HG03025 (cell line): ENCODE results near the gene UGGT1.

Experiments
- ATAC-seq: cut with Tn5 transposase; IDR thresholded peaks from one replicate; pipeline ENCODE4 v1.9.1; 2021; ENCODE audit warnings: mild to moderate bottlenecking, moderate library complexity; ENCODE audit not compliant: unreplicated experiment, low FRiP score

Gene UGGT1

GRCh38 chr2:128090945-128091725 is at the start of gene UGGT1:
Gene UGGT1 (plus strand): TSS chr2:128091200. CDS start chr2:128091358, 158 bp downstream.
- peak; percentile 96 for ATAC-seq

GRCh38 chr2:128041561-128041960 is 49.4 kb upstream of the UGGT1 start:
- no peak for ATAC-seq

GRCh38 chr2:128043041-128043440 is 48.0 kb upstream of the UGGT1 start:
- ATAC-seq, result no peak

GRCh38 chr2:128053331-128053730 is 37.7 kb upstream of the UGGT1 start:
- ATAC-seq, result no peak

GRCh38 chr2:128054104-128054885 is 36.7 kb upstream of the UGGT1 start:
- no peak for ATAC-seq

GRCh38 chr2:128057334-128057733 is 33.7 kb upstream of the UGGT1 start:
- ATAC-seq, result no peak

- ATAC-seq, result no peak
Measured at GRCh38 chr2:128058114-128058513, 32.9 kb upstream of the UGGT1 start.

- ATAC-seq, result no peak
Measured at GRCh38 chr2:128062571-128062970, 28.4 kb upstream of the UGGT1 start.

GRCh38 chr2:128064353-128064752 is 26.6 kb upstream of the UGGT1 start:
- no peak for ATAC-seq

GRCh38 chr2:128069769-128070168 is 21.2 kb upstream of the UGGT1 start:
- ATAC-seq, result no peak

GRCh38 chr2:128073278-128073677 is 17.7 kb upstream of the UGGT1 start:
- ATAC-seq, result no peak

GRCh38 chr2:128076461-128077106 is 14.4 kb upstream of the UGGT1 start:
- no peak for ATAC-seq

GRCh38 chr2:128084757-128085156 is 6.2 kb upstream of the UGGT1 start:
- no peak for ATAC-seq

- ATAC-seq, result no peak
Measured at GRCh38 chr2:128086244-128086643, 4.8 kb upstream of the UGGT1 start.

GRCh38 chr2:128090575-128090944 is 440 bp upstream of the UGGT1 start:
- peak; percentile 3 for ATAC-seq

- ATAC-seq, result no peak
Measured at GRCh38 chr2:128091726-128092080, 703 bp downstream of the UGGT1 start.

GRCh38 chr2:128092656-128093055 is 1.7 kb downstream of the UGGT1 start:
- ATAC-seq, result no peak

- ATAC-seq, result no peak
Measured at GRCh38 chr2:128093762-128094161, 2.8 kb downstream of the UGGT1 start.

- no peak for ATAC-seq
Measured at GRCh38 chr2:128095201-128095600, 4.2 kb downstream of the UGGT1 start.

- ATAC-seq, result no peak
Measured at GRCh38 chr2:128103407-128103806, 12.4 kb downstream of the UGGT1 start.

GRCh38 chr2:128105072-128105471 is 14.1 kb downstream of the UGGT1 start:
- no peak for ATAC-seq
